A549 (cell line): ENCODE results near the gene KIF18A. TPM values are rescaled to one million over a fixed set of nuclear protein-coding genes. Genes with fewer than 3 reads are reported as not detected.

Experiments
- ATAC-seq, 2 experiments: fragments of 200-7000 bp in 1 of 2; fragments of >200 bp in 1 of 2; cut with Nextera tagmentation in 1 of 2; cut with Tn5 transposase in 1 of 2; 3 replicates each; pipeline versions ENCODE4 v1.8.0 to v1.9.1; 2018 to 2020; ENCODE audit warnings: mild to moderate bottlenecking in 1 of 2, moderate library complexity in 1 of 2
- CTCF ChIA-PET: fragments of 300-600 bp; sonication (Branson Sonifier 250); formaldehyde crosslinking; extraction: SDS; loops from one replicate; lab custom pipeline; 2021; ENCODE audit warnings: antibody characterized with exemption, inconsistent platforms; lab: Yijun Ruan, JAX
- POLR2A ChIA-PET: fragments of 350-600 bp; formaldehyde crosslinking; extraction: SDS; loops from one replicate; lab custom pipeline; 2021; ENCODE audit warnings: antibody characterized with exemption, inconsistent platforms; lab: Yijun Ruan, JAX
- DNase-seq, 2 experiments: peaks; one replicate each; pipeline versions ENCODE4 v3.0.0 to v3.0.0-alpha.2; 2011 to 2016; ENCODE audit warnings: low read depth in 1 of 2, low spot score in 1 of 2
- FAIRE-seq: peaks from 2 replicates; lab custom pipeline; 2011; peaks lifted over from hg19 to GRCh38; lab: Jason Lieb, UNC
- H3K27ac ChIP-seq, 2 experiments: fragments of >200 bp; sonication (Bioruptor Twin); formaldehyde crosslinking; 3 replicates each; pipeline ENCODE4 v1.5.1; 2016 to 2017
- H3K4me1 ChIP-seq: fragments of >200 bp; sonication (Bioruptor Twin); formaldehyde crosslinking; 3 replicates; pipeline ENCODE4 v1.6.1; 2016
- H3K4me2 ChIP-seq: fragments of >200 bp; sonication (Bioruptor Twin); formaldehyde crosslinking; 3 replicates; pipeline ENCODE4 v1.6.1; 2016
- H3K4me3 ChIP-seq: fragments of >200 bp; sonication (Bioruptor Twin); formaldehyde crosslinking; 3 replicates; pipeline ENCODE4 v1.5.1; 2016
- H3K9me3 ChIP-seq: fragments of >200 bp; sonication (Bioruptor Twin); formaldehyde crosslinking; 3 replicates; pipeline ENCODE4 v1.6.1; 2016
- ATOH8 ChIP-seq: fragments of 250-450 bp; sonication (Bioruptor Pico); IDR thresholded peaks from 2 replicates; pipeline ENCODE4 v1.5.0; 2020; ENCODE audit warnings: low read depth, mild to moderate bottlenecking, moderate library complexity
- BCL3 ChIP-seq: fragments of >200 bp; sonication (Bioruptor Twin); formaldehyde crosslinking; IDR thresholded peaks from 3 replicates; pipeline ENCODE4 v1.6.1; 2016
- EP300 ChIP-seq, 2 experiments: fragments of >200 bp; sonication (Bioruptor Twin); formaldehyde crosslinking; IDR thresholded peaks; 2 replicates in 1 of 2; 3 replicates in 1 of 2; pipeline ENCODE4 v1.6.1; 2016 to 2017
- FOSB ChIP-seq: fragments of 250-450 bp; sonication (Bioruptor Pico); IDR thresholded peaks from 2 replicates; pipeline ENCODE4 v1.5.0; 2020; ENCODE audit warnings: mild to moderate bottlenecking, moderate library complexity
- HES2 ChIP-seq: fragments of >200 bp; sonication (Bioruptor Twin); formaldehyde crosslinking; IDR thresholded peaks from 2 replicates; pipeline ENCODE4 v1.6.1; 2016
- HEYL ChIP-seq: fragments of 250-450 bp; sonication (Bioruptor Pico); IDR thresholded peaks from 2 replicates; pipeline ENCODE4 v1.8.0; 2021; ENCODE audit warnings: mild to moderate bottlenecking, moderate library complexity
- HOXB13 ChIP-seq: fragments of 250-450 bp; sonication (Bioruptor Pico); IDR thresholded peaks from 2 replicates; pipeline ENCODE4 v1.5.0; 2020; ENCODE audit warnings: low read depth, mild to moderate bottlenecking, moderate library complexity
- HOXB5 ChIP-seq: fragments of 250-450 bp; sonication (Bioruptor Pico); IDR thresholded peaks from 2 replicates; pipeline ENCODE4 v1.5.0; 2020; ENCODE audit warnings: mild to moderate bottlenecking, moderate library complexity
- JUN ChIP-seq, 2 experiments: fragments of >200 bp; sonication (Bioruptor Twin); formaldehyde crosslinking; IDR thresholded peaks; 2 replicates in 1 of 2; 3 replicates in 1 of 2; pipeline ENCODE4 v1.6.1; 2016 to 2017
- JUNB ChIP-seq: fragments of >200 bp; sonication (Bioruptor Twin); formaldehyde crosslinking; IDR thresholded peaks from 2 replicates; pipeline ENCODE4 v1.6.1; 2016
- KDM5A ChIP-seq: fragments of 200-600 bp; sonication (generic); IDR thresholded peaks from 2 replicates; pipeline ENCODE4 v1.6.1; 2016; ENCODE audit warnings: antibody characterized with exemption, mild to moderate bottlenecking
- MAFK ChIP-seq: fragments of 450-650 bp; IDR thresholded peaks from 2 replicates; pipeline ENCODE4 v1.6.1; 2014; ENCODE audit not compliant: partially characterized antibody
- MAZ ChIP-seq: fragments of 150-350 bp; IDR thresholded peaks from 2 replicates; pipeline ENCODE4 v1.6.1; 2014; ENCODE audit warnings: antibody characterized with exemption, low read depth, low read length, borderline replicate concordance
- POLR2AphosphoS2 ChIP-seq: conservative IDR thresholded peaks from 2 replicates; pipeline ENCODE4 v1.6.1; 2012; ENCODE audit warnings: low read length, improper control_type of control experiment, inconsistent platforms
- RAD21 ChIP-seq, 2 experiments: fragments of >200 bp in 1 of 2; sonication (Bioruptor Twin) in 1 of 2; formaldehyde crosslinking in 1 of 2; IDR thresholded peaks in 1 of 2; conservative IDR thresholded peaks in 1 of 2; 2 replicates in 1 of 2; 3 replicates in 1 of 2; pipeline ENCODE4 v1.6.1; 2012 to 2018; ENCODE audit warnings: inconsistent platforms in 1 of 2
- RARB ChIP-seq: fragments of 250-450 bp; sonication (Bioruptor Pico); IDR thresholded peaks from 2 replicates; pipeline ENCODE4 v1.8.0; 2021; ENCODE audit warnings: mild to moderate bottlenecking, moderate library complexity
- REST ChIP-seq: fragments of 200-600 bp; sonication (generic); IDR thresholded peaks from 2 replicates; pipeline ENCODE4 v1.6.1; 2016; ENCODE audit warnings: antibody characterized with exemption, mild to moderate bottlenecking, moderate library complexity
- RNF2 ChIP-seq: fragments of 200-600 bp; sonication (generic); IDR thresholded peaks from 2 replicates; pipeline ENCODE4 v1.6.1; 2016; ENCODE audit warnings: low read depth, mild to moderate bottlenecking, antibody characterized with exemption, moderate library complexity, borderline replicate concordance
- SREBF2 ChIP-seq: fragments of 450-650 bp; IDR thresholded peaks from 2 replicates; pipeline ENCODE4 v1.6.1; 2014; ENCODE audit warnings: mild to moderate bottlenecking, moderate library complexity
- TP53 ChIP-seq: fragments of 250-450 bp; sonication (Bioruptor Pico); IDR thresholded peaks from 2 replicates; pipeline ENCODE4 v1.5.0; 2021; ENCODE audit warnings: mild to moderate bottlenecking, moderate library complexity
- ZNF302 ChIP-seq: fragments of 250-450 bp; sonication (Bioruptor Pico); IDR thresholded peaks from 2 replicates; pipeline ENCODE4 v1.9.0; 2021; ENCODE audit warnings: inconsistent platforms, mild to moderate bottlenecking, moderate library complexity
- WGBS: methylation state at CpG from one replicate; pipeline ENCODE4 v1.1.6; 2017; ENCODE audit errors: missing lambda C conversion rate; 5-methylcytosine and 5-hydroxymethylcytosine counted together
- polyA plus RNA-seq, 4 experiments: library from polyadenylated mRNA; depleted of rRNA in 3 of 4; stranded (reverse); fragments of >200 nt; fragmentation: RNase III in 1 of 4; extraction: RNeasy Plus Mini Kit Qiagen cat#74134 plus additional on column Dnase treatment in 1 of 4; gene quantifications; 2 replicates in 3 of 4; 3 replicates in 1 of 4; pipeline ENCODE4 v1.2.3, GENCODE V29; 2011 to 2017

KIF18A gene
- polyA plus RNA-seq, 2 of the 4 experiments (the other 2 are of a cell fraction): 24.8 to 47.2 TPM

- no peak for TF ChIP-seq REST
- TF ChIP-seq BCL3: no peak
- no peak for TF ChIP-seq ATOH8 (CRISPR knock-in tag)
- no peak for TF ChIP-seq HOXB13 (CRISPR knock-in tag)
- no peak for TF ChIP-seq MAFK
These were observed 131.7 kb downstream of the KIF18A start (continued) for GRCh38 chr11:27976262-27976661.

GRCh38 chr11:27973851-27974536 is 134.0 kb downstream of the KIF18A start:
- FAIRE-seq: no peak
- TF ChIP-seq SREBF2: no peak
- no peak for TF ChIP-seq RARB (CRISPR knock-in tag)
- TF ChIP-seq JUN (IDR thresholded peaks at IDR 0.05): no peak
- no peak for TF ChIP-seq HOXB13 (CRISPR knock-in tag)
- no peak for TF ChIP-seq POLR2AphosphoS2
- TF ChIP-seq EP300 (IDR thresholded peaks at IDR 0.05): no peak
- no peak for TF ChIP-seq KDM5A
- TF ChIP-seq, all 56 proteins: peak for 0
- CTCF ChIA-PET: interaction anchor here (0.6 kb wide), 1 partner anchor 36 kb away, joined by 4 read pairs; no protein-coding TSS in a partner anchor

GRCh38 chr11:27972522-27973170 is 135.3 kb downstream of the KIF18A start:
- POLR2A ChIA-PET: no interaction called here
- DNase-seq (no peak), FAIRE-seq (no peak), ATAC-seq (no peak)
- Histone ChIP-seq H3K27ac (no peak overlapping the region), H3K4me3 (no peak overlapping the region), H3K4me1 (no peaks in the 10 kb centered on the region), H3K9me3 (no peaks in the 10 kb centered on the region), H3K4me2 (no peak overlapping the region)
- TF ChIP-seq KDM5A (no peak), RARB (CRISPR knock-in tag) (no peak), ZNF302 (no peak), HOXB5 (CRISPR knock-in tag) (no peak), JUNB (no peak), RNF2 (no peak), RAD21 (conservative IDR thresholded peaks at IDR 0.05 in 1 of 2, IDR thresholded peaks at IDR 0.05 in 1 of 2) (no peak), TP53 (CRISPR knock-in tag) (no peak), HES2 (no peak), HEYL (CRISPR knock-in tag) (no peak), MAZ (no peak), FOSB (CRISPR knock-in tag) (no peak), BCL3 (no peak)
- CTCF ChIA-PET: interaction anchor here (0.7 to 1.2 kb wide), 2 partner anchors 19 to 70 kb away, joined by 3 read pairs; no protein-coding TSS in a partner anchor
- 76% methylated on average over 5 of the region's 5 CpGs for WGBS

More at GRCh38 chr11:27973851-27974536, 134.0 kb downstream of the KIF18A start:
- no peak overlapping the region for H3K4me2 ChIP-seq
- no peaks in the 10 kb centered on the region for H3K9me3 ChIP-seq
- POLR2A ChIA-PET: no interaction called here
- 87% methylated on average over 4 of the region's 4 CpGs for WGBS
- no peak for ATAC-seq
- H3K27ac ChIP-seq: no peak overlapping the region
- no peak overlapping the region for H3K4me3 ChIP-seq
- no peaks in the 10 kb centered on the region for H3K4me1 ChIP-seq
- DNase-seq: no peak
